ENCODE measurements around the gene CLUH.

The CLUH gene

GRCh38 chr17:2723505-2723996 is 12.0 kb upstream of the CLUH start:
- Histone ChIP-seq H3K27me3 (ENCODE audit: control insufficient read depth, low read length) (peaks cover 3% of the 10 kb centered on the region; the same call in 1 of the 2 replicates), H4K20me1 (ENCODE audit: control insufficient read depth, insufficient read depth, low read depth, low read length) (no peaks in the 10 kb centered on the region), H3F3A (ENCODE audit: control insufficient read depth, insufficient read depth) (0 out of 2 replicates have a peak, but pooled peaks cover 3% of the 10 kb centered on the region), H3K4me1 (ENCODE audit: control insufficient read depth, low read length) (peaks cover 1% of the 10 kb centered on the region; the same call in 1 of the 2 replicates), H3K4me2 (ENCODE audit: low read length) (no peak overlapping the region), H3K27ac (ENCODE audit: low read depth, low read length) (no peak overlapping the region), H3K4me3 (ENCODE audit: low read length) (no peak overlapping the region), H3K79me2 (ENCODE audit: control insufficient read depth, low read length) (no peaks in the 10 kb centered on the region), H3K9me2 (replicated peaks; ENCODE audit: control insufficient read depth, low read length) (no peaks in the 10 kb centered on the region), H3K9me3 (ENCODE audit: control insufficient read depth, insufficient read depth, low read length) (no peaks in the 10 kb centered on the region), H3K36me3 (ENCODE audit: control insufficient read depth, low read length) (no peaks in the 10 kb centered on the region)
- TF ChIP-seq EZH2phosphoT487 (IDR thresholded peaks at IDR 0.05; ENCODE audit: borderline replicate concordance, low read length) (no peak), CTCF (IDR thresholded peaks at IDR 0.05; ENCODE audit: low read depth, low read length, poor library complexity, severe bottlenecking) (no peak)

GRCh38 chr17:2722611-2723010 is 11.0 kb upstream of the CLUH start:
- Histone ChIP-seq H4K20me1 (ENCODE audit: control insufficient read depth, insufficient read depth, low read depth, low read length) (no peaks in the 10 kb centered on the region), H3K27me3 (ENCODE audit: control insufficient read depth, low read length) (peaks cover 3% of the 10 kb centered on the region; the same call in 1 of the 2 replicates), H3K4me2 (ENCODE audit: low read length) (no peak overlapping the region), H3K27ac (ENCODE audit: low read depth, low read length) (no peak overlapping the region), H3K4me3 (ENCODE audit: low read length) (no peak overlapping the region), H3F3A (ENCODE audit: control insufficient read depth, insufficient read depth) (0 out of 2 replicates have a peak, but pooled peaks cover 3% of the 10 kb centered on the region), H3K36me3 (ENCODE audit: control insufficient read depth, low read length) (no peaks in the 10 kb centered on the region), H3K9me3 (ENCODE audit: control insufficient read depth, insufficient read depth, low read length) (no peaks in the 10 kb centered on the region), H3K9me2 (replicated peaks; ENCODE audit: control insufficient read depth, low read length) (no peaks in the 10 kb centered on the region), H3K4me1 (ENCODE audit: control insufficient read depth, low read length) (no peaks in the 10 kb centered on the region), H3K79me2 (ENCODE audit: control insufficient read depth, low read length) (no peaks in the 10 kb centered on the region)
- TF ChIP-seq EZH2phosphoT487 (IDR thresholded peaks at IDR 0.05; ENCODE audit: borderline replicate concordance, low read length), result no peak
- TF ChIP-seq CTCF (IDR thresholded peaks at IDR 0.05; ENCODE audit: low read depth, low read length, poor library complexity, severe bottlenecking), result no peak

- peaks cover 3% of the 10 kb centered on the region; the same call in 1 of the 2 replicates for H3K27me3 ChIP-seq (ENCODE audit: control insufficient read depth, low read length)
- H3K79me2 ChIP-seq (ENCODE audit: control insufficient read depth, low read length), result no peaks in the 10 kb centered on the region
- no peak overlapping the region for H3K27ac ChIP-seq (ENCODE audit: low read depth, low read length)
- H3K4me1 ChIP-seq (ENCODE audit: control insufficient read depth, low read length), result no peaks in the 10 kb centered on the region
- H3K4me3 ChIP-seq (ENCODE audit: low read length), result no peak overlapping the region
- H3K4me2 ChIP-seq (ENCODE audit: low read length), result no peak overlapping the region
- H3F3A ChIP-seq (ENCODE audit: control insufficient read depth, insufficient read depth), result 0 out of 2 replicates have a peak, but pooled peaks cover 3% of the 10 kb centered on the region
- H3K9me3 ChIP-seq (ENCODE audit: control insufficient read depth, insufficient read depth, low read length), result no peaks in the 10 kb centered on the region
- TF ChIP-seq EZH2phosphoT487 (IDR thresholded peaks at IDR 0.05; ENCODE audit: borderline replicate concordance, low read length) (no peak), CTCF (IDR thresholded peaks at IDR 0.05; ENCODE audit: low read depth, low read length, poor library complexity, severe bottlenecking) (no peak)
- no peaks in the 10 kb centered on the region for H3K9me2 ChIP-seq (replicated peaks; ENCODE audit: control insufficient read depth, low read length)
- no peaks in the 10 kb centered on the region for H3K36me3 ChIP-seq (ENCODE audit: control insufficient read depth, low read length)
- H4K20me1 ChIP-seq (ENCODE audit: control insufficient read depth, insufficient read depth, low read depth, low read length), result no peaks in the 10 kb centered on the region
Observed at GRCh38 chr17:2721603-2722002, 10.0 kb upstream of the CLUH start.

Measured in DOHH2 (cell line).